Mesenchymal stem cell (in vitro differentiated cells and primary cell): Measurements from ENCODE around the gene ANKS1A.

Source experiments
- DNase-seq: peaks from one replicate; pipeline ENCODE4 v3.0.0-alpha.2; 2013
- H2AFZ ChIP-seq: one replicate; pipeline ENCODE4 v1.6.1; 2013; ENCODE audit warnings: low read depth, mild to moderate bottlenecking, control low read depth, inconsistent platforms, low read length, moderate library complexity
- H2AK5ac ChIP-seq: 2 replicates; pipeline ENCODE4 v1.6.1; 2013; ENCODE audit warnings: low read length, moderate library complexity, mild to moderate bottlenecking, inconsistent platforms; ENCODE audit not compliant: severe bottlenecking
- H2BK120ac ChIP-seq: one replicate; pipeline ENCODE4 v1.6.1; 2013; ENCODE audit warnings: low read depth, mild to moderate bottlenecking, inconsistent platforms, low read length, moderate library complexity
- H2BK12ac ChIP-seq, 2 experiments: one replicate each; pipeline ENCODE4 v1.6.1; 2013; ENCODE audit warnings: inconsistent platforms in 2 of 2, low read length in 2 of 2, mild to moderate bottlenecking in 2 of 2, moderate library complexity in 2 of 2, control low read depth in 1 of 2
- H2BK15ac ChIP-seq: one replicate; pipeline ENCODE4 v1.6.1; 2013; ENCODE audit warnings: mild to moderate bottlenecking, low read depth, inconsistent platforms; ENCODE audit not compliant: poor library complexity, severe bottlenecking
- H2BK5ac ChIP-seq: 2 replicates; pipeline ENCODE4 v1.6.1; 2013; ENCODE audit warnings: low read depth, mild to moderate bottlenecking, low read length, control low read depth, inconsistent platforms; ENCODE audit not compliant: poor library complexity, severe bottlenecking
- H3K14ac ChIP-seq, 2 experiments: one replicate each; pipeline ENCODE4 v1.6.1; 2013; ENCODE audit warnings: inconsistent platforms in 2 of 2, low read length in 2 of 2, control low read depth in 1 of 2, mild to moderate bottlenecking in 1 of 2, moderate library complexity in 1 of 2
- H3K18ac ChIP-seq, 2 experiments: one replicate each; pipeline ENCODE4 v1.6.1; 2013; ENCODE audit warnings: inconsistent platforms in 2 of 2, low read length in 2 of 2, control low read depth in 1 of 2, low read depth in 1 of 2, mild to moderate bottlenecking in 1 of 2
- H3K23ac ChIP-seq, 2 experiments: one replicate each; pipeline ENCODE4 v1.6.1; 2013; ENCODE audit warnings: inconsistent platforms in 2 of 2, low read length in 2 of 2, mild to moderate bottlenecking in 2 of 2, moderate library complexity in 2 of 2, control low read depth in 1 of 2
- H3K27ac ChIP-seq: 2 replicates; pipeline ENCODE4 v1.5.1; 2013; ENCODE audit warnings: mild to moderate bottlenecking, moderate library complexity, low read length, control low read depth, inconsistent platforms; ENCODE audit not compliant: poor library complexity, severe bottlenecking
- H3K27me3 ChIP-seq, 2 experiments: 2 replicates each; pipeline versions ENCODE4 v1.6.1 to v1.7.0; 2013; ENCODE audit warnings: low read length in 2 of 2, mild to moderate bottlenecking in 2 of 2, moderate library complexity in 2 of 2, control low read depth in 1 of 2, inconsistent platforms in 1 of 2; ENCODE audit not compliant: control insufficient read depth in 1 of 2, insufficient read depth in 1 of 2
- H3K36me3 ChIP-seq, 2 experiments: 2 replicates each; pipeline versions ENCODE4 v1.6.1 to v1.7.0; 2013; ENCODE audit warnings: low read length in 2 of 2, control low read depth in 1 of 2, inconsistent platforms in 1 of 2, low read depth in 1 of 2, mild to moderate bottlenecking in 1 of 2; ENCODE audit not compliant: insufficient read depth in 2 of 2, control insufficient read depth in 1 of 2
- H3K4ac ChIP-seq, 2 experiments: one replicate each; pipeline ENCODE4 v1.6.1; 2013; ENCODE audit warnings: inconsistent platforms in 2 of 2, low read length in 2 of 2, mild to moderate bottlenecking in 2 of 2, moderate library complexity in 2 of 2, control low read depth in 1 of 2, low read depth in 1 of 2
- H3K4me1 ChIP-seq: 2 replicates; pipeline ENCODE4 v1.6.1; 2013; ENCODE audit warnings: low read depth, low read length, control low read depth; ENCODE audit not compliant: control insufficient read depth, insufficient read depth
- H3K4me2 ChIP-seq: 2 replicates; pipeline ENCODE4 v1.6.1; 2013; ENCODE audit warnings: low read length, mild to moderate bottlenecking, inconsistent platforms; ENCODE audit not compliant: poor library complexity, severe bottlenecking
- H3K4me3 ChIP-seq, 2 experiments: 2 replicates each; pipeline versions ENCODE4 v1.5.1 to v1.7.0; 2013; ENCODE audit warnings: low read length in 2 of 2, mild to moderate bottlenecking in 2 of 2, control low read depth in 1 of 2, low read depth in 1 of 2; ENCODE audit not compliant: insufficient read depth in 1 of 2
- H3K79me1 ChIP-seq: replicated peaks from 2 replicates; pipeline ENCODE4 v1.6.1; 2013; ENCODE audit warnings: mild to moderate bottlenecking, control low read depth, low read length, inconsistent platforms; ENCODE audit not compliant: poor library complexity, severe bottlenecking
- H3K9ac ChIP-seq: 2 replicates; pipeline ENCODE4 v1.7.0; 2013; ENCODE audit warnings: mild to moderate bottlenecking, low read length, moderate library complexity
- H3K9me3 ChIP-seq: 2 replicates; pipeline ENCODE4 v1.7.0; 2013; ENCODE audit warnings: mild to moderate bottlenecking, low read length; ENCODE audit not compliant: control insufficient read depth
- H4K8ac ChIP-seq: one replicate; pipeline ENCODE4 v1.6.1; 2013; ENCODE audit warnings: inconsistent platforms, mild to moderate bottlenecking, low read length, moderate library complexity
- H4K91ac ChIP-seq: one replicate; pipeline ENCODE4 v1.6.1; 2013; ENCODE audit warnings: mild to moderate bottlenecking, low read length, inconsistent platforms
- WGBS: methylation state at CpG from one replicate; pipeline ENCODE4 v1.1.7; 2013; ENCODE audit warnings: mixed read lengths; 5-methylcytosine and 5-hydroxymethylcytosine counted together

The ANKS1A gene

DNA sequence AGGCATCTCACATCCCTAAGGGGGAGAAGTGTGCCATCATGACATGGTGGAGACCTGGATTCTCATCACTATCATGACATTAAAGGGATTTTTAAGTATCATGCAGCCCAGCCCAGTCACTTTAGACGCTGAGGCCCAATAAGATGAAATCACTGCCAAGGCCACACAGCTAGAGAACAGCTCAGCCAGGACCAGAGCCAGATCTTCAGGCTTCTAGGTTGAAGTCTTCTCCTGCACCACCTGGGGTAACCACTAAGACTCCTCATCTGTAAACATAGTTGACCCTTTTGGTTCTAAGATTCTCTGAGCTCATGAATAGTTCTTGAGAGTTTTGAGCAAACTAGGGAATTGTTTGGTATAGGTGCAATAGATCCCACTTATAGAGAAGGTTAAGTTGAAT is 126.9 kb downstream of the ANKS1A start:
- no peak overlapping the region for H4K91ac ChIP-seq
- peak overlapping the region; percentile 47 for H4K8ac ChIP-seq
- 0% methylated on average over 1 of the region's 1 CpG for WGBS
- peak; percentile 39 for DNase-seq
- no peak overlapping the region for H2BK120ac ChIP-seq
- H3K9me3 ChIP-seq = no peaks in the 10 kb centered on the region
- no peak overlapping the region for H3K4ac ChIP-seq
- H3K4me1 ChIP-seq = peaks cover 9% of the 10 kb centered on the region
- no peak overlapping the region for H2AFZ ChIP-seq
- peak overlapping the region in 1 of 2 experiments; percentile 55 for H3K18ac ChIP-seq
- H3K36me3 ChIP-seq = peaks cover 0 to 8% of the 10 kb centered on the region in 2 experiments
- H3K9ac ChIP-seq = no peak overlapping the region
- peaks cover 20% of the 10 kb centered on the region for H3K79me1 ChIP-seq
- no peak overlapping the region for H3K4me2 ChIP-seq
- H2BK15ac ChIP-seq = no peak overlapping the region
- no peaks in the 10 kb centered on the region for H3K27me3 ChIP-seq
- no peak overlapping the region for H2BK5ac ChIP-seq
- H3K27ac ChIP-seq = peak overlapping the region; percentile 84
- H2AK5ac ChIP-seq = no peak overlapping the region
- peak overlapping the region in 1 of 2 experiments; percentile 8 for H2BK12ac ChIP-seq
- no peak overlapping the region for H3K4me3 ChIP-seq
- no peak overlapping the region for H3K23ac ChIP-seq
- H3K14ac ChIP-seq = no peak overlapping the region

DNA sequence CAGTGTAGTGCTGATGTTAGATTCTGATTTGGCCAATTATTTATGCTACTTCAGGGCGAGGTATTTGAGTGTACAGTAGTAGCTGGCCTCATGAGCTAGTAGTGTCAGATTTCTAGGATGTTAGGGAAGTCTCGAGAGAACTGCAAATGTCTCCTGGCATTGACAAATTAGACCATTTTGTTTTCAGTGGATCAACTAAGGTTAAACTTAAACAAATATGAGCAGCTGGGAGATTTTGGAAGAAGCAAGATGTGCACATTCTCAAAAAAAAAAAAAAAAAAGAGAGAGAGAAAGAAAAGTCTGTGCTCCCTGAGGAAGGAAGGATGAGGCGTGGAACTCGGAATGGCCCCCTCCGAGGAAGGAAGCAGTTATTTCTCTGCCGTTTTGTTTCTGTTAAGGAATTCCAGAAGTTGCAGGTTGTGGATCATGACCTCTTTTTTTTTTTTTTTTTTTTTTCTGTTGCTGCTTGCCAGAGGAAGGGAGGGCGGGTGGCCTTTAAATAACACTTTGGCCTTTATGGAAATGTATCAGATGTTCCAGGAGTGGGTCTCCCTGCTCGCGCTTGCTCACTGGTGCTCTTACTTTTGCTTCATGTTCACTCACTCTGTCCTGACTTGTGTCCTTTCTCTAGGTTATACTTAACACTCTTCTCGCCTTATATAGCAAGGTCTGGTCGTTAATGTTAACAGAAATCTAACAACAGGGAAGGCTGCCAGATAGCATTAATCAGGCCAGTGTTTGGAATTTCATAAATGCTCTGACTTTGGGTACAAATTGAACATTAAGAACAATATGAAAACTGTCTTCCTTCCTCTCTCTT is 127.7 kb downstream of the ANKS1A start:
- H3K79me1 ChIP-seq = peaks cover 24% of the 10 kb centered on the region
- peak overlapping the region; percentile 84 for H3K27ac ChIP-seq
- peaks cover 0 to 13% of the 10 kb centered on the region in 2 experiments for H3K36me3 ChIP-seq
- peak overlapping the region in 1 of 2 experiments; percentile 52 for H3K4me3 ChIP-seq
- no peak overlapping the region for H3K23ac ChIP-seq
- H3K27me3 ChIP-seq = no peaks in the 10 kb centered on the region
- H4K8ac ChIP-seq = no peak overlapping the region
- H3K9me3 ChIP-seq = no peaks in the 10 kb centered on the region
- no peak overlapping the region for H2AK5ac ChIP-seq
- peak overlapping the region; percentile 64 for H3K9ac ChIP-seq
- peaks cover 9% of the 10 kb centered on the region for H3K4me1 ChIP-seq
- DNase-seq = peak; percentile 75
- H3K14ac ChIP-seq = no peak overlapping the region
- no peak overlapping the region for H2BK120ac ChIP-seq
- peak overlapping the region in 1 of 2 experiments; percentile 42 for H3K4ac ChIP-seq
- H2AFZ ChIP-seq = no peak overlapping the region
- H4K91ac ChIP-seq = peak overlapping the region; percentile 35
- no peak overlapping the region for H2BK15ac ChIP-seq
- 13% methylated on average over 8 of the region's 11 CpGs for WGBS
- H3K4me2 ChIP-seq = peak overlapping the region; percentile 5
- H3K18ac ChIP-seq = no peak overlapping the region
- H2BK5ac ChIP-seq = no peak overlapping the region
- no peak overlapping the region for H2BK12ac ChIP-seq

DNA sequence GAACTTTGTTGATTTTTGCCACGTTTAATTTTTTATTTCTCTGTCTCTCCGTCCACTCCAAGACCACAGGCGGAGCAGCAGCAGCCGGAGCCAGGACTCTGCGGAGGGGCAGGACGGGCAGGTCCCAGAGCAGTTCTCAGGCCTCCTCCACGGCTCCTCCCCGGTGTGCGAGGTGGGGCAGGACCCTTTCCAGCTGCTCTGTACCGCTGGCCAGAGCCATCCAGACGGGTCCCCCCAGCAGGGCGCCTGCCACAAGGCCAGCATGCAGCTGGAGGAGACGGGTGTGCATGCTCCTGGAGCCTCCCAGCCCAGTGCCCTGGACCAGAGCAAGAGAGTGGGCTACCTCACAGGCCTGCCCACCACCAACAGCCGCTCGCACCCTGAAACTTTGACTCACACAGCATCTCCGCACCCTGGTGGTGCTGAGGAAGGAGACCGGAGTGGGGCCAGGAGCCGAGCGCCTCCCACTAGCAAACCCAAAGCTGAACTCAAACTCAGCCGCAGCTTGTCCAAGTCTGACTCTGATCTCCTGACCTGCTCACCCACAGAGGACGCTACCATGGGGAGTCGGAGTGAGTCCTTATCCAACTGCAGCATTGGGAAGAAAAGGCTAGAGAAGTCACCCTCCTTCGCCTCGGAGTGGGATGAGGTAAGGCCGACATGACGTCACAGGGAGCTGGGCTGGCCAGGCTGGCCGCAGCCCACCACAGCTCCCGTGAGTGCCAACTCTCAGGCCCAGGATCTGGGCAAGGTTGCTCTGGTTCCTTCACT is 128.5 kb downstream of the ANKS1A start:
- Histone ChIP-seq H4K8ac (peak overlapping the region; percentile 81), H3K9me3 (no peaks in the 10 kb centered on the region), H3K18ac (peak overlapping the region; percentile 50 to 91), H2BK15ac (peak overlapping the region; percentile 17), H3K4me1 (peaks cover 9% of the 10 kb centered on the region), H4K91ac (peak overlapping the region; percentile 90), H3K23ac (peak overlapping the region in 1 of 2 experiments; percentile 38), H3K36me3 (peaks cover 0 to 15% of the 10 kb centered on the region in 2 experiments), H3K4me3 (peak overlapping the region in 1 of 2 experiments; percentile 52), H3K4ac (peak overlapping the region; percentile 60 to 89), H2AFZ (no peak overlapping the region), H3K14ac (peak overlapping the region in 1 of 2 experiments; percentile 29), H3K27ac (peak overlapping the region; percentile 84), H3K9ac (peak overlapping the region; percentile 64), H3K79me1 (peaks cover 24% of the 10 kb centered on the region), H3K4me2 (peak overlapping the region; percentile 13), H2BK12ac (peak overlapping the region; percentile 37 to 44), H2AK5ac (peak overlapping the region; percentile 73), H3K27me3 (no peaks in the 10 kb centered on the region), H2BK5ac (no peak overlapping the region), H2BK120ac (peak overlapping the region; percentile 55)
- 81% methylated on average over 28 of the region's 28 CpGs for WGBS
- no peak for DNase-seq

DNA sequence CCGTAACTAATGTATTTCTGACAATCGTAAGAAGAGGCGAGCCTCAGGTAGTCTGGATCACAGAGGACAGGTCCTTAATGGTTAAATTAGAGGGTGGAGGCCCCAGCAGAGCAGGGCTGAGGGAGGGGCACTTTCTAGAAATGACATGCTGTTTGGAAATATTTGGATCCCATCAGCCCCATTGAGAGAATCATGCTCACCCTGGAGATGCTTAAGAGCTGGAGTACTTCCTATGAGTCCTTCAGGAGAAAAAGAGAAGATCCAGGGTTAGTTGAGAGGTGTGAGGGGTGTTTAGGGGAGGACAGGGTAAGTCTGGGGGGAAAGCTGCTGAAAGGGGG is 129.1 kb downstream of the ANKS1A start:
- Histone ChIP-seq H2AFZ (no peak overlapping the region), H4K91ac (no peak overlapping the region), H3K36me3 (peaks cover 0 to 15% of the 10 kb centered on the region in 2 experiments), H3K4me3 (peak overlapping the region in 1 of 2 experiments; percentile 52), H2BK120ac (no peak overlapping the region), H3K4me1 (peaks cover 9% of the 10 kb centered on the region), H3K14ac (peak overlapping the region in 1 of 2 experiments; percentile 29), H2BK15ac (no peak overlapping the region), H3K18ac (peak overlapping the region in 1 of 2 experiments; percentile 91), H3K27ac (no peak overlapping the region), H2AK5ac (peak overlapping the region; percentile 73), H2BK12ac (peak overlapping the region; percentile 37 to 44), H3K4me2 (no peak overlapping the region), H3K9ac (peak overlapping the region; percentile 64), H3K79me1 (peaks cover 24% of the 10 kb centered on the region), H3K27me3 (no peaks in the 10 kb centered on the region), H4K8ac (no peak overlapping the region), H3K4ac (peak overlapping the region; percentile 60 to 89), H3K23ac (peak overlapping the region in 1 of 2 experiments; percentile 38), H3K9me3 (no peaks in the 10 kb centered on the region), H2BK5ac (no peak overlapping the region)
- DNase-seq = no peak
- WGBS = 99% methylated on average over 3 of the region's 3 CpGs
